CD4-positive, alpha-beta T cell treated with Interleukin-1 beta for 1 hour (primary cell): Measurements from ENCODE around the gene ITFG2.
"Not testable (repeated sequence)": the region's sequence is repeated elsewhere in the genome, so short reads cannot be mapped to it uniquely, and the experiment has no call there.

ENCODE experiments used
- DNase-seq, 2 donors: peaks; one replicate each; pipeline ENCODE4 v3.0.0-alpha.2; 2020 to 2022

The ITFG2 gene

GRCh38 chr12:2864198-2864597, 51.7 kb downstream of the ITFG2 start:
- DNase-seq, result no peak

- not testable (repeated sequence) for DNase-seq
Observed at GRCh38 chr12:2868986-2869632, 56.6 kb downstream of the ITFG2 start.
